Measurements from ENCODE around the gene UBASH3B. TPM values are rescaled to one million over a fixed set of nuclear protein-coding genes. Genes with fewer than 3 reads are reported as not detected.
A peak's percentile ranks its signal among the peaks of the same experiment; 100 is the strongest.

Gene UBASH3B
- total RNA-seq, 1 experiment from 2014 or later, result 81.9 TPM

DNA sequence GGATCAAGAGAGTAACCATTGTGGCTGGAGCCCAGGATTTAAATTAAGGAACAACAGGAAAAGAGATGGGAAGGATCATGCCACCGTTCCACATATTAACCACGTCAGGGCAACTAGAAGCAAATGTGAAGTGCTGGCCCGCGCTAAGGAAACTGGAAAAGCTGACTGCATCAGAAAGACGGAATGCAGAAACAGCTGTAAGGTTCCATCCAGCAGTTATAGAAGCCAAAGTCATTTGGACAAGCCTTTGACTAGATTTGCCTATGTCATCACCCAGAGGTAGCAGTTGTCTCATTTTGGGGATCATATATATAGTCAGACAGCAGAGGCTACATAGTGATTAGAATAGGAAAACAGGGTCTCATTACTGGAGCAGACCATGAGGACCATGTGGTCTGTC lies 139.8 kb downstream of the UBASH3B start:
- Histone ChIP-seq H3F3A (ENCODE audit: insufficient read depth, low read depth) (peaks cover 61% of the 10 kb centered on the region), H2AFZ (no peak overlapping the region), H3K27ac (no peak overlapping the region), H3K4me1 (replicated peaks; ENCODE audit: insufficient read depth) (peaks cover 12% of the 10 kb centered on the region), H3K9me3 (ENCODE audit: insufficient read depth, low read depth) (no peaks in the 10 kb centered on the region), H3K4me3 (no peak overlapping the region), H3K79me2 (ENCODE audit: low read depth) (0 out of 2 replicates have a peak, but pooled peaks cover 4% of the 10 kb centered on the region), H3K9me2 (ENCODE audit: insufficient read depth) (no peaks in the 10 kb centered on the region), H3K4me2 (no peak overlapping the region), H3K36me3 (ENCODE audit: low read depth) (peaks cover 61% of the 10 kb centered on the region), H3K27me3 (ENCODE audit: insufficient read depth, low read depth) (no peaks in the 10 kb centered on the region), H4K20me1 (ENCODE audit: insufficient read depth) (no peaks in the 10 kb centered on the region)
- CTCF ChIA-PET, result interaction anchor here (1.0 to 3.0 kb wide), 2 partner anchors 58 to 166 kb away, joined by 5 to 20 read pairs; no protein-coding TSS in a partner anchor
- BruUV-seq (replicated peaks), result no TSS peak
- POLR2A ChIA-PET (ENCODE audit: unreplicated experiment), result no interaction called here
- intact Hi-C loops (cut with micrococcal nuclease; ENCODE audit: unreplicated experiment), result loop anchor here (10.0 kb wide), 1 partner anchor 259 kb away; no protein-coding TSS in a partner anchor
- DNase-seq, result no peak
- no peak for TF ChIP-seq EZH2 (IDR thresholded peaks at IDR 0.05; ENCODE audit: low read depth)
- TF ChIP-seq, protein P1, sequence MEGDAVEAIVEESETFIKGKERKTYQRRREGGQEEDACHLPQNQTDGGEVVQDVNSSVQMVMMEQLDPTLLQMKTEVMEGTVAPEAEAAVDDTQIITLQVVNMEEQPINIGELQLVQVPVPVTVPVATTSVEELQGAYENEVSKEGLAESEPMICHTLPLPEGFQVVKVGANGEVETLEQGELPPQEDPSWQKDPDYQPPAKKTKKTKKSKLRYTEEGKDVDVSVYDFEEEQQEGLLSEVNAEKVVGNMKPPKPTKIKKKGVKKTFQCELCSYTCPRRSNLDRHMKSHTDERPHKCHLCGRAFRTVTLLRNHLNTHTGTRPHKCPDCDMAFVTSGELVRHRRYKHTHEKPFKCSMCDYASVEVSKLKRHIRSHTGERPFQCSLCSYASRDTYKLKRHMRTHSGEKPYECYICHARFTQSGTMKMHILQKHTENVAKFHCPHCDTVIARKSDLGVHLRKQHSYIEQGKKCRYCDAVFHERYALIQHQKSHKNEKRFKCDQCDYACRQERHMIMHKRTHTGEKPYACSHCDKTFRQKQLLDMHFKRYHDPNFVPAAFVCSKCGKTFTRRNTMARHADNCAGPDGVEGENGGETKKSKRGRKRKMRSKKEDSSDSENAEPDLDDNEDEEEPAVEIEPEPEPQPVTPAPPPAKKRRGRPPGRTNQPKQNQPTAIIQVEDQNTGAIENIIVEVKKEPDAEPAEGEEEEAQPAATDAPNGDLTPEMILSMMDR (conservative IDR thresholded peaks at IDR 0.05), result no peak

GRCh38 chr11:122796128-122796717 lies 140.7 kb downstream of the UBASH3B start:
- Histone ChIP-seq H3F3A (ENCODE audit: insufficient read depth, low read depth) (peaks cover 61% of the 10 kb centered on the region), H2AFZ (no peak overlapping the region), H3K4me1 (replicated peaks; ENCODE audit: insufficient read depth) (peaks cover 13% of the 10 kb centered on the region), H3K36me3 (ENCODE audit: low read depth) (peaks cover 54% of the 10 kb centered on the region), H3K4me2 (no peak overlapping the region), H3K27me3 (ENCODE audit: insufficient read depth, low read depth) (no peaks in the 10 kb centered on the region), H3K9me3 (ENCODE audit: insufficient read depth, low read depth) (no peaks in the 10 kb centered on the region), H3K4me3 (no peak overlapping the region), H3K79me2 (ENCODE audit: low read depth) (0 out of 2 replicates have a peak, but pooled peaks cover 4% of the 10 kb centered on the region), H3K27ac (no peak overlapping the region), H4K20me1 (ENCODE audit: insufficient read depth) (no peaks in the 10 kb centered on the region), H3K9me2 (ENCODE audit: insufficient read depth) (no peaks in the 10 kb centered on the region)
- ChIA-PET POLR2A (ENCODE audit: unreplicated experiment) (no interaction called here), CTCF (interaction anchor here (0.6 to 3.0 kb wide), 8 partner anchors 25 to 692 kb away, joined by 3 to 20 read pairs (median 4); no protein-coding TSS in a partner anchor)
- TF ChIP-seq, protein P1 (conservative IDR thresholded peaks at IDR 0.05), result peak; percentile 96
- no peak for TF ChIP-seq EZH2 (IDR thresholded peaks at IDR 0.05; ENCODE audit: low read depth)
- intact Hi-C loops (cut with micrococcal nuclease; ENCODE audit: unreplicated experiment), result loop anchor here (1.0 to 10.0 kb wide), 3 partner anchors 58 to 259 kb away; no protein-coding TSS in a partner anchor
- peak in 1 of 2 experiments; percentile 46 for DNase-seq
- BruUV-seq (replicated peaks), result no TSS peak

DNA sequence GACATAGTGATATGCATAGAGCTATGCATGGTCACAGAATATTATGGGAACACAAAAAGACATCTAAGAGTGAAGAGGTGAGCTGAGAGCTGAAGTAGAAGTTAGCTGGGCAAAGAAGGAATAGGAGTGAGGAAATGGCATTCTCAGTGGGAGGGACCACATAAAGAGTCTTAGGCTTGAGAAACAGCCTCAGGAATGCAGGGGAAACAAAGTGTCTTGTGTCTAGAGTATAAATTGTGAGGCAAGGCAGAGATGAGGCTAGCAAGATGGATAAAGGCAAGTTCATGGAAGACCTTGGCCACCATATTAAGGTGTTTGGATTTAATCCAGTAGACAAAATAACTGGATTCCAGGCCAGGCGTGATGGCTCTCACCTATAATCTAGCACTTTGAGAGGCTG lies 142.1 kb downstream of the UBASH3B start:
- no TSS peak for BruUV-seq (replicated peaks)
- ChIA-PET CTCF (interaction anchor here (0.6 to 3.0 kb wide), 2 partner anchors 56 to 115 kb away, joined by 3 to 20 read pairs; no protein-coding TSS in a partner anchor), POLR2A (ENCODE audit: unreplicated experiment) (no interaction called here)
- TF ChIP-seq EZH2 (IDR thresholded peaks at IDR 0.05; ENCODE audit: low read depth), result no peak
- TF ChIP-seq, protein P1 (conservative IDR thresholded peaks at IDR 0.05), result no peak
- Histone ChIP-seq H3K27me3 (ENCODE audit: insufficient read depth, low read depth) (no peaks in the 10 kb centered on the region), H3K4me2 (no peak overlapping the region), H3K79me2 (ENCODE audit: low read depth) (0 out of 2 replicates have a peak, but pooled peaks cover 4% of the 10 kb centered on the region), H4K20me1 (ENCODE audit: insufficient read depth) (no peaks in the 10 kb centered on the region), H3K9me2 (ENCODE audit: insufficient read depth) (no peaks in the 10 kb centered on the region), H3K4me3 (no peak overlapping the region), H3K36me3 (ENCODE audit: low read depth) (peaks cover 59% of the 10 kb centered on the region), H3K9me3 (ENCODE audit: insufficient read depth, low read depth) (no peaks in the 10 kb centered on the region), H2AFZ (no peak overlapping the region), H3K27ac (no peak overlapping the region), H3F3A (ENCODE audit: insufficient read depth, low read depth) (peaks cover 64% of the 10 kb centered on the region), H3K4me1 (replicated peaks; ENCODE audit: insufficient read depth) (peaks cover 20% of the 10 kb centered on the region)
- no peak for DNase-seq
- intact Hi-C loops (cut with micrococcal nuclease; ENCODE audit: unreplicated experiment), result loop anchor here (10.0 kb wide), 1 partner anchor 257 kb away; no protein-coding TSS in a partner anchor

Measured in PC-9 (cell line).